GM12875 (cell line): Measurements from ENCODE around the gene CCDC167.

Experiments
- H3K4me3 ChIP-seq: one replicate; pipeline ENCODE4 v1.5.1; 2011; ENCODE audit warnings: low read depth, low read length, control low read depth
- TF ChIP-seq, protein P1 (sequence below): IDR thresholded peaks from 2 replicates; pipeline ENCODE4 v1.5.1; 2011; ENCODE audit warnings: low read depth, mild to moderate bottlenecking, control low read depth, inconsistent platforms, low read length, moderate library complexity, borderline replicate concordance; ENCODE audit not compliant: insufficient read depth

The CCDC167 gene

DNA sequence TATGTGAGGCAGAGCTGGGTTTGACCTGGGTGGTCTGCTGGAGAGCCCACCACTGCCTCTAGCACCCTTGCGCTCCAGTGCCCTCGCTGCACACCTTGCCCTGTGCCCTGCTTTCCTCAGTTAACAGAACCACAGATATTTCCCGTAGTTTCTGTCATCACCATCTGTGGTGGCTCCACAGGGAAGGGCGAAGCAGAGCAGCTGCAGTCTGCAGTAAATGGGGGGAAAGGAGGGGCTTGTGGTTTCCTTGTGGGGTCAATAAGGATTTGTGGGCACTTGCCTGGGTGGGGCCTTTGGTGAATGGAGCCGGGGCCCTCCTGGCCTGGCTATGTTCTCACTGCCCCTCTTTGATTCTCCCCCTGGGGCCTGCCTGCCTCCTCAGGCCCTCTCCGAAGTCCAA lies 21.2 kb upstream of the CCDC167 start:
- TF ChIP-seq, protein P1, sequence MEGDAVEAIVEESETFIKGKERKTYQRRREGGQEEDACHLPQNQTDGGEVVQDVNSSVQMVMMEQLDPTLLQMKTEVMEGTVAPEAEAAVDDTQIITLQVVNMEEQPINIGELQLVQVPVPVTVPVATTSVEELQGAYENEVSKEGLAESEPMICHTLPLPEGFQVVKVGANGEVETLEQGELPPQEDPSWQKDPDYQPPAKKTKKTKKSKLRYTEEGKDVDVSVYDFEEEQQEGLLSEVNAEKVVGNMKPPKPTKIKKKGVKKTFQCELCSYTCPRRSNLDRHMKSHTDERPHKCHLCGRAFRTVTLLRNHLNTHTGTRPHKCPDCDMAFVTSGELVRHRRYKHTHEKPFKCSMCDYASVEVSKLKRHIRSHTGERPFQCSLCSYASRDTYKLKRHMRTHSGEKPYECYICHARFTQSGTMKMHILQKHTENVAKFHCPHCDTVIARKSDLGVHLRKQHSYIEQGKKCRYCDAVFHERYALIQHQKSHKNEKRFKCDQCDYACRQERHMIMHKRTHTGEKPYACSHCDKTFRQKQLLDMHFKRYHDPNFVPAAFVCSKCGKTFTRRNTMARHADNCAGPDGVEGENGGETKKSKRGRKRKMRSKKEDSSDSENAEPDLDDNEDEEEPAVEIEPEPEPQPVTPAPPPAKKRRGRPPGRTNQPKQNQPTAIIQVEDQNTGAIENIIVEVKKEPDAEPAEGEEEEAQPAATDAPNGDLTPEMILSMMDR = no peak
- no peak overlapping the region for H3K4me3 ChIP-seq

DNA sequence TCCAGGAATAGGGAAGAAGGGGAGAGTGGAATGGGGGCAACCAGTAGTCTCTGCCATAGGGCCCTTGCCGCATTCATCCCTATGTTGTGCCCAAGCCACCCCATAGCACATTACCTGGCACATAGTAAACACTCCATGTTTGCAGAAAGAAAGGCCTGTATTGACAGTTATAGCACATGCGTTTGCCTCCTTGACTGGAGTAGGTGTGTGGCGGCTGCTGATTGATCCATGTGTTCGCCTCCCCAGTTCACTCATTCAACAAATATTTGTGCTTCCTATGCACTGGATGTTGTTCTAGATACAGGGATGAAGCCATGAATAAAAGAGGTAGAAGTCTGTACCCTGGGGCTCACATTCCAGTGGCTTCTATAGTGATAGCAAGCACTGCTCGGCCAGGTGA lies 19.8 kb upstream of the CCDC167 start:
- TF ChIP-seq, protein P1 = no peak
- H3K4me3 ChIP-seq = no peak overlapping the region

DNA sequence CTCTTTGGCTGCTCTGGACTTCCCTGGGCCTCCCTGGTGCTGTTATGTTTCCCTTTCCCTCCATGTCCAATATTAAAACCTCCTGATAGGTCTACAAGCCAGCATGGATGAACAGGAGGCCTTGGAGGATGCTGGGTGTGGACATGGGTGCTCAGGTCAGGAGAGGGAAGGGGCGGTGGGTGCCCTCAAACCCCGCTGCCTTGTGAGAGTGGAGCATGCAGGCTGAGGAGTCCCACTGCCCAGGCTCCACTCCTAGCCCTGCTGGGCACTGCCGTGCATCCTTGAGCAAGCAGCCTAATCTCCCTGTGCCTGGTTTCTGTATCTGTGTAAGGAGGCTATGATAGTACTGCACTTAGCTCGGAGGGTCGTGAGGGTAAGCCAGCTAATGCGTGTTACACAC lies 18.4 kb upstream of the CCDC167 start:
- TF ChIP-seq, protein P1 = no peak

DNA sequence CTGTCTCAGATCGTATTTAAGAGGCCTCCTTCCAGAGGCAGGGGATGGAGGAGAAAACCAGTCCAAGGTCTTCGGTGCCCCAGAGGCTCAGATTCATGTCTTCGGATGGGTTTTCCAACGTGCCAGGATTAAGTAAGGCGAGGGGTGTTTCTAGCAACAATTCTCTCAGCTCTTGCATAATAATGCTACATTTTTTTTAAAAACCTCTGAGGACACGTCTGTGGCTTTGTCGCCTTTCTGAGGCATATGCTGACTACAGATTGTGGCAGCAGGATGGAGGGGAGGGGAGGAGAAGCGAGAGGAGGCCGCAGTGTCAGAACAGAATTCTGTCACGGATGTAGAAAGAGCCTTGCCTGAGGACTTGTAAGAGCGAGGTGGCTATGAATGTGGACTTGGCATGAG lies 17.7 kb upstream of the CCDC167 start:
- H3K4me3 ChIP-seq = no peak overlapping the region
- TF ChIP-seq, protein P1 = no peak

More for the DNA sequence above, 18.4 kb upstream of the CCDC167 start:
- no peak overlapping the region for H3K4me3 ChIP-seq

DNA sequence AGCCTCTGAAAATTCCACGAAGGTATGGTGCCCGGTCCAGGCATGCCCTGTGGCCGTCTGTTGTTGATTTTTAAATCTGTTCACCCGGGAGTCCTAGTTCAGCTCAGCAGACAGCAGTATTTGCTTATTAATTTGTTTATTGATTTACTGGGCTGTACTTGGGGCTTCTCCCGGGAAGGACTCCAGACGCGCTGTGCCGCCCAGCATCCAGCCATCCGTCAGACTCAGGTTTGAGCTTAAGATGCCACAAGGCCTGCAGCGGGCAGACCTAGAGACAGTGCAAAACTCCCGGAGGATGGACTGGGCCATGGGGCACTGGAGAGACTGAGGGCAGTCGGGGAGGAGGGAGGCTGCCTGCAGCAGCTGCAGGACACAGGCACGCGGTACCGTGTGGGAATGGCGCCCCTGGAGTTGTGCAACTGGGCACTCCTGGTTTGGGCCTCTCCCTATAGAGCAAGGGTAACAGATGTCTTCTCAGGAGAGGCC lies 17.3 kb upstream of the CCDC167 start:
- H3K4me3 ChIP-seq = no peak overlapping the region
- TF ChIP-seq, protein P1 = no peak

DNA sequence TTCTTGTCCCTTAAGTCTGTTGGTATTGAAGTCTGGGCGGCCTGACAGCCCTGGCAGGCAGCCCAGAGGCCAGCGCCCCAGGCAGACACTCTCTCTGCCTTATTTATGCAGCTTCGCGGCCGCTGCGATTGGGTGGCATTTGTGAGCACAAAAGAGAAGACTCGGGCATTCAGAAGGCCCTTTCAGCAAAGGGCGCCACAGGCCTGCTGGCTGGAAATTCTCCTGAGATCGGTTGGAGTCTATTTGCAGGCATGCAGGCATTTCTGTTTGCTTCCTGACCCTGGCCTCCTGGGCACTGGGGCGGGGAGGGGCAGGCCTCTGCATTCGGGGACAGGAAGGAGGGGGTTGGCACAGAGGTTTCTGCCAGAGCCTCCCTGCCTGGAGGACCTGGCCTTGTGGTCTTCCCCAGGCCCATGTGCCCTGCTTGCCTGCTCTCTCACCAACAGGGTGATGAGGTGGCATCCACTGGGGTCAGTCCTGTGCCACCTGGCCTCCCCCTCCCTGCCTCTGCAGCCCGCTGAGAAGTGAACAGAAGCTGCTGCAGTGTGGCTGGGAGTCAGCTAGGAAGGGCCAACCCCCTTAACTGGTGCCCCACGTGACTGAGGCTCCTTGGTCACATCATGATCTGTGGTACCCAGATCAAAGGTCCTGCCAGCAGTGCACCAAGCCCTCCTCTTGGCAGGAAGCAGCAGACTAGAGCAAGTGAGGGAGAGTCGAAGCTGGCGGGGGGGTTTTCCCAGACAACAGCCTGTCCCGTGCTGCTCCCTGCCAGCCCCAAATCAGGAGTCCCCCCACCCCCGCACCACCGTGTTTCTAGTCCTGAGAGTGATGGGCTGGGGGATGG lies 16.6 kb upstream of the CCDC167 start:
- no peak overlapping the region for H3K4me3 ChIP-seq
- TF ChIP-seq, protein P1 = no peak

DNA sequence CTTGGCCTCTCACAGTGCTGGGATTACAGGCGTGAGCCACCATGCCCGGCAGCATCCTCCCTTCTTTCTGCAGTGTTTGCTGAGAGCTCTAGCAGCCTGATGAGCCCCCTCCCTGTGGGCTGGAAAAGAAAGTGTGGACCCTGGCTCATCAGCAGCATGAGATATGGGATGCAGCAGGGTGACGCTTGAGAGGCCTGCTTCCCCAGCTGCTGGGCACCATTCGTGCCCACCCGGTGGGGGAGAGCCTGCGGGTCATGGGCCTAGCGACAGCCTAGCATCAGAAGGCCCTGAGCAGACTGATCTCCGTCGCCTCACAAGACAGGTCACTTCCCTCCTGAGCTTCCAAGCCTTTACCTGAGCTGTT lies 16.0 kb upstream of the CCDC167 start:
- no peak overlapping the region for H3K4me3 ChIP-seq
- TF ChIP-seq, protein P1 = no peak
